WTC11 (cell line): Measurements from ENCODE around the gene PGBD5. TPM values are rescaled to one million over a fixed set of nuclear protein-coding genes. Genes with fewer than 3 reads are reported as not detected.

Experiments used
- ATAC-seq: fragments of 200-7000 bp; cut with Tn5 transposase; 2 replicates; pipeline ENCODE4 v1.10.0; 2021; ENCODE audit warnings: mild to moderate bottlenecking, moderate library complexity
- CTCF ChIA-PET: fragments of 300-600 bp; sonication (Branson Sonifier 250); formaldehyde crosslinking; loops from one replicate; lab custom pipeline; 2021; ENCODE audit warnings: antibody characterized with exemption; lab: Charles Lee
- POLR2A ChIA-PET: fragments of 350-600 bp; sonication (Branson Sonifier 250); formaldehyde crosslinking; loops from one replicate; lab custom pipeline; 2021; ENCODE audit warnings: antibody characterized with exemption; lab: Charles Lee
- DNase-seq: peaks from one replicate; pipeline ENCODE4 v3.0.0; 2021; ENCODE audit warnings: low spot score
- H3K27ac Mint-ChIP-seq: 2 replicates; pipeline ENCODE4 v1.8.0; 2021; ENCODE audit warnings: mixed read lengths
- H3K27me3 Mint-ChIP-seq: 2 replicates; pipeline ENCODE4 v1.8.0; 2021; ENCODE audit warnings: low read depth, mild to moderate bottlenecking, moderate library complexity, mixed read lengths
- H3K36me3 Mint-ChIP-seq: 2 replicates; pipeline ENCODE4 v1.8.0; 2021; ENCODE audit warnings: mixed read lengths
- H3K4me1 Mint-ChIP-seq: 2 replicates; pipeline ENCODE4 v1.8.0; 2022; ENCODE audit warnings: mixed read lengths
- H3K4me3 Mint-ChIP-seq: 2 replicates; pipeline ENCODE4 v1.8.0; 2021; ENCODE audit warnings: mild to moderate bottlenecking, moderate library complexity, mixed read lengths
- H3K9me3 Mint-ChIP-seq: 2 replicates; pipeline ENCODE4 v1.8.0; 2021; ENCODE audit warnings: mixed read lengths
- AFF4 ChIP-seq: sonication (generic); formaldehyde crosslinking; IDR thresholded peaks from 2 replicates; pipeline ENCODE4 v1.8.1; 2023; ENCODE audit warnings: mild to moderate bottlenecking, missing genetic modification reagents, borderline replicate concordance
- E2F5 ChIP-seq: sonication (generic); formaldehyde crosslinking; IDR thresholded peaks from 2 replicates; pipeline ENCODE4 v1.8.1; 2022; ENCODE audit warnings: mild to moderate bottlenecking, moderate library complexity, missing genetic modification reagents
- ELF4 ChIP-seq: sonication (generic); formaldehyde crosslinking; IDR thresholded peaks from 2 replicates; pipeline ENCODE4 v1.8.1; 2022; ENCODE audit warnings: low read depth, mild to moderate bottlenecking, moderate library complexity, missing genetic modification reagents
- ERG ChIP-seq: fragments of 250-450 bp; sonication (Bioruptor Pico); IDR thresholded peaks from 2 replicates; pipeline ENCODE4 v1.8.0; 2021; ENCODE audit warnings: mild to moderate bottlenecking
- NFYB ChIP-seq: sonication (generic); formaldehyde crosslinking; conservative IDR thresholded peaks from 2 replicates; pipeline ENCODE4 v1.8.0; 2022; ENCODE audit warnings: low read depth, missing genetic modification reagents
- PRRX2 ChIP-seq: fragments of 250-450 bp; sonication (Bioruptor Pico); IDR thresholded peaks from 2 replicates; pipeline ENCODE4 v1.8.0; 2021; ENCODE audit warnings: mild to moderate bottlenecking
- TCF7 ChIP-seq: sonication (generic); formaldehyde crosslinking; IDR thresholded peaks from 2 replicates; pipeline ENCODE4 v1.8.0; 2022; ENCODE audit warnings: mild to moderate bottlenecking, low read depth, missing genetic modification reagents, moderate library complexity
- ZBTB21 ChIP-seq: sonication (generic); formaldehyde crosslinking; IDR thresholded peaks from 2 replicates; pipeline ENCODE4 v1.8.1; 2023; ENCODE audit warnings: mild to moderate bottlenecking, missing genetic modification reagents, borderline replicate concordance
- ZNF281 ChIP-seq: sonication (generic); formaldehyde crosslinking; IDR thresholded peaks from 2 replicates; pipeline ENCODE4 v1.8.0; 2023; ENCODE audit warnings: mild to moderate bottlenecking, missing genetic modification reagents
- ZNF532 ChIP-seq: fragments of 250-450 bp; sonication (Bioruptor Pico); IDR thresholded peaks from 2 replicates; pipeline ENCODE4 v1.9.0; 2021; ENCODE audit warnings: mild to moderate bottlenecking, borderline replicate concordance
- total RNA-seq: library from RNA; stranded (reverse); gene quantifications from 3 replicates; pipeline ENCODE4 v1.2.3, GENCODE V29; 2021
- TF ChIP-seq, protein P1 (sequence below): sonication (generic); formaldehyde crosslinking; IDR thresholded peaks from 2 replicates; pipeline ENCODE4 v1.8.1; 2023; ENCODE audit warnings: mild to moderate bottlenecking, missing genetic modification reagents, moderate library complexity

The PGBD5 gene
- total RNA-seq, 1 experiment from 2014 or later = 23.8 TPM

- POLR2A ChIA-PET = no interaction called here
- H3K36me3 Mint-ChIP-seq = peaks cover 37% of the 10 kb centered on the region
- no peak overlapping the region for H3K27ac Mint-ChIP-seq
- CTCF ChIA-PET = no interaction called here
- 0 out of 2 replicates have a peak, but pooled peaks cover 5% of the 10 kb centered on the region for H3K9me3 Mint-ChIP-seq
- no peak for DNase-seq
- no peak for ATAC-seq
- TF ChIP-seq ZNF281 (CRISPR knock-in tag) (no peak), TCF7 (CRISPR knock-in tag) (no peak), ELF4 (CRISPR knock-in tag) (no peak), E2F5 (no peak), ZBTB21 (CRISPR knock-in tag) (no peak), PRRX2 (CRISPR knock-in tag) (no peak), ZNF532 (CRISPR knock-in tag) (no peak), ERG (no peak), AFF4 (CRISPR knock-in tag) (no peak), NFYB (CRISPR knock-in tag) (no peak)
- TF ChIP-seq, protein P1, sequence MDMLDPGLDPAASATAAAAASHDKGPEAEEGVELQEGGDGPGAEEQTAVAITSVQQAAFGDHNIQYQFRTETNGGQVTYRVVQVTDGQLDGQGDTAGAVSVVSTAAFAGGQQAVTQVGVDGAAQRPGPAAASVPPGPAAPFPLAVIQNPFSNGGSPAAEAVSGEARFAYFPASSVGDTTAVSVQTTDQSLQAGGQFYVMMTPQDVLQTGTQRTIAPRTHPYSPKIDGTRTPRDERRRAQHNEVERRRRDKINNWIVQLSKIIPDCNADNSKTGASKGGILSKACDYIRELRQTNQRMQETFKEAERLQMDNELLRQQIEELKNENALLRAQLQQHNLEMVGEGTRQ (CRISPR knock-in tag) = no peak
- TF ChIP-seq, all 79 proteins: peak for 0
- no peaks in the 10 kb centered on the region for H3K27me3 Mint-ChIP-seq
- no peak overlapping the region for H3K4me3 Mint-ChIP-seq
- peaks cover 16% of the 10 kb centered on the region for H3K4me1 Mint-ChIP-seq
These were observed 90.1 kb downstream of the PGBD5 start for GRCh38 chr1:230335861-230336522.
